Pancreas (tissue), 10 donors: ENCODE measurements around the gene RPL18. TPM values are rescaled to one million over a fixed set of nuclear protein-coding genes. Genes with fewer than 3 reads are reported as not detected.

Source experiments
- ATAC-seq, 4 donors: fragments of 200-7000 bp; cut with Tn5 transposase; one replicate each; pipeline versions ENCODE4 v1.8.0 to v1.9.1; 2020; ENCODE audit warnings: mild to moderate bottlenecking in 4 of 4, moderate library complexity in 4 of 4
- DNase-seq, 6 donors: peaks; one replicate each; pipeline ENCODE4 v3.0.0-alpha.2; 2020
- FAIRE-seq: peaks from 2 replicates; lab custom pipeline; 2012; peaks lifted over from hg19 to GRCh38; lab: Jason Lieb, UNC
- H3K27ac ChIP-seq, 4 donors: fragments of 200-600 bp; sonication (generic); 1 replicate in 3 of 4; 2 replicates in 1 of 4; pipeline versions ENCODE4 v1.5.0 to v1.8.0; 2020
- H3K27me3 ChIP-seq, 4 donors: fragments of 200-600 bp; one replicate each; pipeline ENCODE4 v1.8.0; 2021
- H3K36me3 ChIP-seq, 3 donors: fragments of 200-600 bp; sonication (generic) in 1 of 3; one replicate each; pipeline versions ENCODE4 v1.5.0 to v1.8.0; 2020 to 2021
- H3K4me1 ChIP-seq, 3 donors: fragments of 200-600 bp; one replicate each; pipeline ENCODE4 v1.8.0; 2021
- H3K4me3 ChIP-seq, 4 donors: fragments of 200-600 bp; sonication (generic) in 2 of 4; one replicate each; pipeline versions ENCODE4 v1.5.0 to v1.8.0; 2020 to 2021
- H3K9me3 ChIP-seq, 4 donors: fragments of 200-600 bp; one replicate each; pipeline ENCODE4 v1.8.0; 2021
- CTCF ChIP-seq, 4 donors: fragments of 200-600 bp; sonication (generic) in 3 of 4; IDR thresholded peaks; one replicate each; pipeline versions ENCODE4 v1.5.0 to v1.8.0; 2021; ENCODE audit warnings: antibody characterized with exemption in 4 of 4
- WGBS, 2 donors: extraction: QIAGEN DNeasy Blood & Tissue Kit; methylation state at CpG; one replicate each; pipeline ENCODE4 v1.1.7; 2013; 5-methylcytosine and 5-hydroxymethylcytosine counted together
- intact Hi-C, 3 donors: fragments of 100-400 bp; cut with DNase I; formaldehyde crosslinking; loops; one replicate each; pipeline versions ENCODE4 v1.11.1 to v1.14.2; 2022
- polyA plus RNA-seq, 2 donors: library from polyadenylated mRNA; stranded (reverse); fragments of 200-250 nt; gene quantifications; one replicate each; pipeline ENCODE4 v1.2.3, GENCODE V29; 2013
- total RNA-seq, 6 donors: library from RNA; stranded (reverse); fragmentation: NEBNext Ultra II Directional in 4 of 6; extraction: Animal tissue kit (Norgen Biotek cat#: 25700) in 4 of 6; gene quantifications; one replicate each; pipeline versions ENCODE4 v1.2.1 to v1.2.4, GENCODE V29; 2021 to 2023
- donor health status: healthy with polysubstance abuse.
- donor health status: DM: no; HTN: no; CAD: no; lungs with moderate emphysema.
- donor health status: DM: no; HTN: no; CAD: no.
- donor health status: control.
- donor health status: control.
- donor health status: Bipolar disorder and iron deficiency.
- donor health status: DM: yes; HTN: yes; CAD: no.
- donor health status: DM: no; HTN: no; CAD: no.
- donor health status: DM: no; HTN: no; CAD: no.
- donor health status: DM: yes; HTN: yes; CAD: no.

RPL18 gene
- total RNA-seq, result 1,000 to 10,000 TPM in 4 of 6 donors, 100 to 1,000 TPM in 2; 881 to 1,605 (median 1,071) TPM
- 1,000 to 10,000 TPM; 1,358 to 2,344 TPM for polyA plus RNA-seq

GRCh38 chr19:48618916-48619691, at the start of gene RPL18, which contains the start of gene SPHK2:
Gene RPL18, minus strand, starts transcription at chr19:48619178. Its CDS starts 35 bp downstream, at chr19:48619143.
Gene SPHK2, plus strand, starts transcription at chr19:48619506. Its CDS starts 1,009 bp downstream, at chr19:48620515.
- peaks cover 8 to 31% (median 12%) of the 10 kb centered on the region in 3 donors for H3K4me1 ChIP-seq
- ATAC-seq (peak; percentile 83 to 88 (median 86)), DNase-seq (peak; percentile 97 to 99 (median 98)), FAIRE-seq (peak; percentile 75)
- H3K27ac ChIP-seq, result peak within 1 kb of the TSS; percentile 73 to 89 (median 80)
- peak within 1 kb of the TSS; percentile 63 to 93 (median 76) for H3K4me3 ChIP-seq
- no peaks in the 10 kb centered on the region for H3K27me3 ChIP-seq
- WGBS, 2 donors, result 0% methylated on average over 67 to 69 of the region's 69 CpGs
- no peaks in the 10 kb centered on the region for H3K9me3 ChIP-seq
- intact Hi-C loops, result no loop called here
- TF ChIP-seq CTCF (IDR thresholded peaks at IDR 0.05), result no peak
- H3K36me3 ChIP-seq, result peaks cover 0 to 24% (median 22%) of the 10 kb centered on the region in 3 donors

GRCh38 chr19:48668761-48669160, 49.8 kb upstream of the RPL18 start:
- H3K27ac ChIP-seq, result no peak overlapping the region
- FAIRE-seq (no peak), DNase-seq (no peak), ATAC-seq (no peak)
- intact Hi-C loops, result no loop called here
- H3K4me1 ChIP-seq, result no peaks in the 10 kb centered on the region
- no peak for TF ChIP-seq CTCF (IDR thresholded peaks at IDR 0.05)
- no peaks in the 10 kb centered on the region for H3K9me3 ChIP-seq
- no peaks in the 10 kb centered on the region for H3K27me3 ChIP-seq
- H3K4me3 ChIP-seq, result no peak overlapping the region
- H3K36me3 ChIP-seq, result no peaks in the 10 kb centered on the region
- WGBS, 2 donors, result 97 to 100% methylated on average over 2 of the region's 2 CpGs

- WGBS, 2 donors, result 47 to 56% methylated on average over 3 of the region's 3 CpGs
- H3K27me3 ChIP-seq, result no peaks in the 10 kb centered on the region
- no peaks in the 10 kb centered on the region for H3K36me3 ChIP-seq
- no peaks in the 10 kb centered on the region for H3K9me3 ChIP-seq
- FAIRE-seq (no peak), DNase-seq (no peak), ATAC-seq (no peak)
- no peak overlapping the region for H3K27ac ChIP-seq
- H3K4me3 ChIP-seq, result no peak overlapping the region
- intact Hi-C loops, result no loop called here
- H3K4me1 ChIP-seq, result no peaks in the 10 kb centered on the region
- no peak for TF ChIP-seq CTCF (IDR thresholded peaks at IDR 0.05)
Observed at GRCh38 chr19:48668332-48668731, 49.4 kb upstream of the RPL18 start.

- Histone ChIP-seq H3K27me3 (no peaks in the 10 kb centered on the region), H3K4me1 (peaks cover 0 to under 1% (median 0%) of the 10 kb centered on the region in 3 donors), H3K9me3 (no peaks in the 10 kb centered on the region), H3K4me3 (no peak overlapping the region), H3K27ac (no peak overlapping the region), H3K36me3 (no peaks in the 10 kb centered on the region)
- intact Hi-C loops, result no loop called here
- DNase-seq, result no peak
- ATAC-seq, result no peak
- 65 to 69% methylated on average over 6 of the region's 6 CpGs for WGBS, 2 donors
- no peak for FAIRE-seq
- TF ChIP-seq CTCF (IDR thresholded peaks at IDR 0.05), result no peak
Observed at GRCh38 chr19:48665786-48666185, 46.8 kb upstream of the RPL18 start.

GRCh38 chr19:48664476-48664875, 45.5 kb upstream of the RPL18 start:
- Histone ChIP-seq H3K4me1 (peaks cover 0 to 7% (median 0%) of the 10 kb centered on the region in 3 donors), H3K27ac (no peak overlapping the region), H3K9me3 (no peaks in the 10 kb centered on the region), H3K4me3 (no peak overlapping the region), H3K27me3 (no peaks in the 10 kb centered on the region), H3K36me3 (no peaks in the 10 kb centered on the region)
- no peak for FAIRE-seq
- DNase-seq, result no peak
- no peak for ATAC-seq
- no peak for TF ChIP-seq CTCF (IDR thresholded peaks at IDR 0.05)
- WGBS, 2 donors, result 88 to 91% methylated on average over 14 of the region's 14 CpGs
- intact Hi-C loops, result no loop called here
